DMS 273 treated with DMSO at 0.1 percent for 48 hours (cell line): ENCODE measurements around the gene RMI2.

Experiments
- DNase-seq: peaks from one replicate; lab custom pipeline; 2025; lab: John Stamatoyannopoulos, UW

Gene RMI2

DNA sequence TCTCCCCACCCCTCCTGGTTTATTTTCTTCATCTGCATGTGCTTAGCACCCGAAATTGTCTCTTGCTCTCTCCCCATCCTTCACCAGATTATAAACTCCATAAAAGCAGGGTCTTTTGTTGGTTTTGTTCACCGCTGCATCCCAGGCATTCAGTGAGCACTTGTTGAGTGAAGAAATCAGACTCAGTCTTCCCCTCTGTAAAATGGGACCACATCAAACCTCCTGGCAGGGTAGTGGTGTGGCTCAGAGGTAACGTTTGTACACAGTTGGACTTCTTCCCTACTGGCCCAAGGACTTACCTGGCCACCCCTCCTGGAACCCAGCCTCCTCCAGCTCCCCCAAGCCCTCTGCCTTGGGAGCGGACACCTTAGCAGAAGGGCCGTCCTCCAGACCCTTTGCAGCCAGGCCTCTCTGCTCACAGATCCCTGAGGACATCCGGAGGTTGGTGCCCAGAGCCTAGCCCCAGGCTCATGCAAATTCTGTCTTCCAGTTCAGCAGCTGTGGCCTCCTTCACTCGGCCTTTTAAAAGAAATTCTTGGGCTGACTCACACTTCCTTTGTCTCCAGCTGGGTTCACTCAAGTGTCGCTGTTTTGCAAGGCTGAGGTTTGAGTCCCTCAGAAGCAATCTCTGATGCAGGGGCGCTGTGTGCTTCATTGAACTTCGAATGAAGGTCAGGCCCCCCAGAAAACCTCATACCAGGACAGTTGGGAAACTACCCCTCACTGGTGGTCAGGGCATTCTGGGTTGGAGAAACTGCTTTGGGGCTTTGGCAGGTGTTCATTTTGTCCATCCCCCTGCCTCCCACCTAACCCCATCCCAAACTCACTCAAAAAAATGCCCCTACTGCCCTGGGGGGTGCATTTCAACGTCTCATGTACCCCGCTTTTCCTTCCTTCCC, 16.8 kb upstream of the RMI2 start:
- DNase-seq = no peak

DNA sequence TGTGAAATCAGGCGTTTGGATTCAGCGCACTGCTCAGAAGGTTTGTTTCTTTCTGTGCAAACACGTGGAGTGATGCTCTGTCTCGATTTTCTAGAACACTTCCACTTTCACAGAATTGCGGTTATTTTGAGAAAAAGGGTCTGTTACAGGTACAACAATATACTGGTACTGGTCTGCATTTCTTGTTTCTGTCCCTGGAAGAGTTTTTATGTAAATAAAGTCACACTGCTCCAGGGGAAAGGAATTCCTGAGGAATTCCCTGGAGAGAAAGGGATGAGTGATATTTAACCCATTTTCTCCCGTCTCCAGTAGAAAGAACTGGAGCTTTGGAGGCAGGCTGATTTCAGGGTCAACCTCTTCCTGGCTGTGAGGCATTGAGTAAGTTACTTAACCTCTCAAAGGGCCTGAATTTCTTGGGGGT, 16.2 kb upstream of the RMI2 start:
- no peak for DNase-seq

DNA sequence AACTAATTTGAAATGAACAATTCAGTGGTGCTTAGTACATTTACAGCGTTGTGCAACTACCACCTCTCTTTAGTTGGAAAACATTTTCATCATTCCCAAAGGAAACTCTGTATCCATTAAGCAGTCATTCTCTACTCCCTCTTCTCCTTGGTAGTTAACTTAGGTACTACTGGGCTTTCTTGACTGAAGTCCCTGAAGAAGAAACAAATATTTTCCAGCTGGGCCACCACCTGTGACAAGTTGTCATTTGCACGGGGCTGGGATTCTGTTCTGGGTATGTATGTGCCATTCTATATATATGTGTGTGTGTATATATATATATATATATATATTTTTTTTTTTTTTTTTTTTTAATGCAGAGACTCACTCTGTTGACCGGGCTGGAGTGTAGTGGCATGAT, 15.4 kb upstream of the RMI2 start:
- DNase-seq = no peak

DNA sequence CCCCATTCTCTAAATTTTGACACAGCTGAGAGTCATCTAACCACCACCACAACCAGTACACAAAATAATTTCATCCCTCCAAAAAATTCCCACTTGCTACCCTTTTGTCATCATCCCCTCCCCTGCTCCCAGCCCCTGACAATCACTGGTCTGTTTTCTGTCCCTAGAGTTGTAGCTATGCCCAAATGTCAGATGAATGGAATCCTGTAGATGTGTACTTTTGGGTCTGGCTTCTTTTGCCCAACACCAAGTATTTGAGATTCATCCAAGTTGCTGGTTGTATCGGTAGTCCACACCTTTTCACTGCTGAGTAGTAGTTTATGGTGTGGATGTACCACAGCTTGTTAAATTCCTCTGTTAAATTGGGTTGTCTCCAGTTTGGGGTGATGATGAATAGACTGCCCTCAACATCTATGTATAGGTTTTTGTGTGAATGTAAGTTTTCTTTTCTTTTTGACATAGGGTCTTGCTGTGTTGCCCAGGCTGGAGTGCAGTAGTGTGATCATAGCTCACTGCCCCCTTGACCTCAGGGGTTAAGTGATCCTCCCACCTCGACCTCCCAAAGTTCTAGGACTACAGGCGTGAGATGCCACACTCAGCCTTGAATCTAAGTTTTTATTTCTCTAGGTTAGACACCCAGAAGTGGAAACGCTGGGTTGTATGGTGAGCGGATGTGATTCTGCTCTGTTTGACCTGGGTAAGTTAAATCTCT, 14.6 kb upstream of the RMI2 start:
- DNase-seq = no peak

DNA sequence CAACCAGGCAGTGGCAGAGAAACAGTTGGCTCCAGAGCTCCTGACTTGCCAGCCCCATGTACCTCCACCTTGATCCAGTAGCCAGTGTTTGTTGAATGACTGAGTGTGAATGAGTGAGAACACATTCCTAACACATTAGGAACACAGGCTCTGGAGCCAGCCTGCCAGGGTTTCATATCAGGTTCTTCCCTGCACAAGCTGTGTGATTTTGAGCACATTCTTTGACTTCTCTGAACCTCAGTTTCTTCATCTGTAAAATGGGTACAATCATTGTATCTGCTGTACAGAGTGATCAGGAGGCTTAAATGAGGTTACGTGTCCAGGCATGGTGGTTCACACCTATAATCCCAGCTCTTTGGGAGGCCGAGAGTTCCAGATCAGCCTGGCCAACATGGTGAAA, 13.3 kb upstream of the RMI2 start:
- no peak for DNase-seq

DNA sequence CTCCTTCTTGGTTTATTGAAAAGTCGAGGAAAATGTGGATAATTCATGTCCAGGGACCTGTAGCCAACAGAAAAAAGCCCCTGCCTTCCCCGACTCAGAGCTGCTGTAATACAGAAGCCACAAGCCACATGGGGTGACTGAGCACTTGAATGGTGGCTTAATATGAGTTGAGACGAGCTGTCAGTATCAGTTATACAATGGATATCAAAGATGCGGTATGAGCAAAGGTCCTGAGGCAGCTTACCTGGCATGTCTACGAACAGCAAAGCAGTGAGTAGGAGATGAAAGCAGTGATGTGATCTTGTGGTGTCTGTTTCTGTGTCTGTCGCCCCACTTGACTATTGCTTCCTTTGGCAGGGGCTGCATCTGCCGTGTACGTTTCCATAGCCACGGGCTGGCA, 12.2 kb upstream of the RMI2 start:
- DNase-seq = no peak

DNA sequence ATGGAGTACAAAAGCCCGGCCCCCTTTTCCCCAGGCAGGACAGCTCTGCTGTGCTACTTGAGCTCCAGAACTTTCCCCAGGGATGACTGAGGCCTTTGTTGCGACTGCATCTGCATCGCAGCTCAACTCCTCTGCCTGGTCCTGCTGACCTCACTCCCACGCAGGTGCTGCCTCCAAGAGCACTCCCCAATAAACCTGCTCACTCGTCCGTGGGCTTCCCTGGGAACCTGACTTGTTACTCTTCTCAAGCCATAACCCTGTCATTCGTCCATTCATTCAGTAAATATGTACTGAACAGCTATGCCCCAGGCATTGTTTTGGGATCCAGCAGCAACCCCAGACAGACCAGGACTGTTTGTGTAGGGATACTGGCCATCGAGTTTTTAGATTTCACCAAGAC, 11.6 kb upstream of the RMI2 start:
- no peak for DNase-seq

DNA sequence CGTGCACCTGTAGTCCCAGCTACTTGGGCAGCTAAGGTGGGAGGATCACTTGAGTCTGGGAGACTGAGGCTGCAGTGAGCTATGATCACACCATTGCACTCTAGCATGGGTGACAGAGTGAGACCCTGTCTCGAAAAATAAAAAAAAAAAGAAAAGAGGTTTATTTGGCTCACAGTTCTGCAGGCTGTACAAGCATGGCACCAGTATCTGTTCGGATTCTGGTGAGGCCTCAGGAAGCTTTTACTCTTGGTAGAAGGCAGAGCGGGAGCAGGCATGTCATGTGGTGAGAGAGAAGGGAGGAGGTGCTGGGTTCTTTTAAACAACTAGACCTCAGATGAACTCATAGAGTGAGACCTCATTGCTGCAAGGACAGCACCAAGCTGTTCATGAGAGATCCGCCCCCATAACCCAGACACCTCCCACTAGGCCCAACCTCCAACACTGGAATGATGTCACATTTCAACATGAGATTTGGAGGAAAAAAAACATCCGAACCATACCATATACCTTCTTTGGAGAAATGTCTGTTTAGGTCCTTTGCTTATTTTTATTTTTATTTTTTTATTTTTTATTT, 10.3 kb upstream of the RMI2 start:
- no peak for DNase-seq

DNA sequence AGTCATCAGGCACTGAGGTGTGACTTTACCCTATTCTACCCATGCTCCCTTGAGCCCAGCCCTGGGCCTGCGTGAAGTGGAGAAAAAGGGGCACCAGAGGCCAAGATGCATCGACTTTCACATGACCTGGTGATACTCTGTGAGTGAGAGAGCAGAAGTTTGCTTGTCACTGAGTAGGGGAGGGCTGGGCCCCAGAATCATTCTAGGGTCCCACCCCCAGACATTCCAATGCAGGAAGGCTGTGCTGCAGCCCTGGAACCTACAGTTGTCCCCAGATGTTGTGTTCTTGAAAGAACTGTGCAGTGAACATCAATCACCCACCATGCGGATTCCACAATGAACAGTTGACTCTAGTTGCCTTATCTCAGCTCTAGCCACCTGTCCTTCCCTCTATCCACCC, 6.2 kb upstream of the RMI2 start:
- no peak for DNase-seq

DNA sequence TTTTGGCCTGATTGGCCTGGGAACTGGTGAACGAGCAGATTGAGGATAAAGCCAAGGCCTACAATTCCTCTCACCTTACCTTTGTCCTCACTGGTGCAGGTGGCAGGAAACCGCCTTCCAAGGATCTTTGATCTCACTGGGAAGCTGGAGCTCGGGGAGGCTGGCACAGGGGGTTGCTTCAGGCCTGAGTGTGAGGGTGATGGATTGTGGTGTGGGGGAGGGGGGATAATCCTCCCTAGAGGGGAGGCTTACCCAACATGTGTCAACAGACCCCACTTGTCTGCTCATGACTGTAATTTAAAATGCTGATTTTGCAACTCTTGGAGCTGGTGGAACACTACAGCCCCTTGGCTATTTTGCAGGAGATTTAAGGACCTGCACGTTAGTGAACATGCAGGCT, 4.5 kb upstream of the RMI2 start:
- DNase-seq = no peak

DNA sequence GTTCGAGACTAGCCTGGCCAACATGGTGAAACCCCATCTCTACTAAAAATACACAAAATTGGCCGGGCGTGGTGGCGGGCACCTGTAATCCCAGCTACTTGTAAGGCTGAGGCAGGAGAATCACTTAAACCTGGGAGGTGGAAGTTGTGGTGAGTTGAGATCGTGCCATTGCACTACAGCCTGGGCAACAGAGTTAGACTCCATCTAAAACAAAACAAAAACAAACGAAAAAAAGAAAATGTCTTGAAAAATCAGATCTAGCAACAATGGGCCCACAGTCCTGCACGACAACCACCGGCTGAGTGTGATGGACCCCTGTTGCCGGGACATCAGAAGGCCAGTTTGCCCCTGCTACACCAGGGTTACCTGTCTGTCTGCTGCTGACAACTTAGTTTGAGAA, 3.9 kb upstream of the RMI2 start:
- no peak for DNase-seq

DNA sequence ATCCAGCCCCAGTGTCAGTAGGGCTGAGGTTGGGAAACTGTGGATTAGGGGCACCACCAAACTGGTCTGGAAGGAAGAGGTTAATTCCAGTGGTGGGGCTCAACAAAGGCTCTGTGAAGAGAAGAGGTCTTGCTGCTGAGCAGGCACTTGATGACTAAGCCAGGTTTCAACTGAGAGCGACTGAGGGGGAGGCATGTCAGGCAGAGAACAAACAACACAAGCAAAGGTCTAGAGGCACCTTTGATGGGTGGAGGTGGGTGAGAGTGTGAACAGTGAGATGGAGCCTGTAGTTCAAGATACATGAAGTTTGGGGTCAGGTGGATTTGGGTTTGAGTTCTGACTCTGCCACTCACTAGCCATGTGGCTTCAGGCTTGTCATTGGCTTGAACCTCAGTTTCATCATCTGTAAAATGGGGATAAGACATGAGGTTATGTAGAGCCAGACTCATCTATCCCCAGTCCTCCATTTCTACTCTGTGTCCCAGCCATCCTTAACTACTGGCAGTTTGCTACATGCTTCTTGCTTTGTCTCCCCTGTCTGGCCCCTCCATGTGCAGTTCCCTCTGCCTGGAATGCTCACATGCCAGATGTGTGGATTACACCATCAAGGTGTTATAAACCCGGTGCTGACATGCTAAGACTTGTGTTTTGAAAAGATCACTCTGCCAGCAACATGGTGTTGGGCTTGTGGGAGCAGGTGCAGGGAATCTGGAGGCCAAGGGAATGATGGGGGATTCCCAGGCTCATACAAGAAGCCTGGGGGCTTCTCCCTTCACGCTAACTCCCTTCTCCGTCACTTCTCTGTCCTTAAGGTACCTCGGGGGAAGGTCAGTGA, 3.0 kb upstream of the RMI2 start:
- DNase-seq = no peak

DNA sequence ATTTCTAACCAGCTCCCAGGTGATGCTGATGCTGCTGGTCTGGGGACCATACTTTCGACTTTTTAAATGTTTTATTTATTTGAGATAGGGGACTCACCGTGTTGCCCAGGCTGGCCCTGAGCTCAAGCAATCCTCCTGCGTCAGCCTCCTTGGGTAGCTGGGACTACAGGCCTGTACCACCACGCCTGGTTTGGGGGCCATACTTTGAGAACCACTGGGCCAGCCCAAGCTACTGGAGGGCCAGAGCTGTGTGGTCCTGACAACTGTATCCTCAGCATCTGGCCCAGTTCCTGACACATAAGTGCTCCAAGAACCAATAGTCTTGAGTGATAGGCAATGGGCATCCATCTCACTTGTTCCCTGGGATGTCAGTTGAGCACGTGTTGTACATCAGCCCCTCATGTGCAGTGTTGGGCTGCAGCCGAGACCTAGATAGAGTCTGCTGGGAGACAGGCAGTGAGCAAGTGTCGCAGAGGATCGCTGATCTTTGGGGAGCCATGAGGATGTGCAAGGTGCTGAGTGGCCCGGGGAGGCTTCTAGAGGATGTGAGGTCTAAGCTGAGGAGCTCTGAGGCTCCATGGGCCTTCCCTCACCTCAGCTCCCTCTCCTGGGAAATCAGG, 1.6 kb downstream of the RMI2 start:
- no peak for DNase-seq

DNA sequence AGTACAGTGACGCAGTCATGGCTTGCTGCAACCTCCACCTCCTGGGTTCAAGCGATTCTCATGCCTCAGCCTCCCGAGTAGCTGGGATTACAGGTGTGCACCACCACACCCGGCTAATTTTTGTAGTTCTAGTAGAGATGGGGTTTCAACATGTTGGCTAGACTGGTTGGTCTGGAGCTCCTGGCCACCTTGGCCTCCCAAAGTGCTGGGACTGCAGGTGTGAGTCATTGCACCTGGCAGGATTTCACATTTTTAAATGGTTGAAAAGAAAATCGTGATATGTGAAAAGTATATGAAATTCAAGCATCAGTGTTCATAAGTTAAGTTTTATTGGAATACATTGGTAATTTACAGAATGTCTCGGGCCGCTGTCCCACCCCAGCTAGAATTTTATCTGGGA, 2.6 kb downstream of the RMI2 start:
- no peak for DNase-seq

DNA sequence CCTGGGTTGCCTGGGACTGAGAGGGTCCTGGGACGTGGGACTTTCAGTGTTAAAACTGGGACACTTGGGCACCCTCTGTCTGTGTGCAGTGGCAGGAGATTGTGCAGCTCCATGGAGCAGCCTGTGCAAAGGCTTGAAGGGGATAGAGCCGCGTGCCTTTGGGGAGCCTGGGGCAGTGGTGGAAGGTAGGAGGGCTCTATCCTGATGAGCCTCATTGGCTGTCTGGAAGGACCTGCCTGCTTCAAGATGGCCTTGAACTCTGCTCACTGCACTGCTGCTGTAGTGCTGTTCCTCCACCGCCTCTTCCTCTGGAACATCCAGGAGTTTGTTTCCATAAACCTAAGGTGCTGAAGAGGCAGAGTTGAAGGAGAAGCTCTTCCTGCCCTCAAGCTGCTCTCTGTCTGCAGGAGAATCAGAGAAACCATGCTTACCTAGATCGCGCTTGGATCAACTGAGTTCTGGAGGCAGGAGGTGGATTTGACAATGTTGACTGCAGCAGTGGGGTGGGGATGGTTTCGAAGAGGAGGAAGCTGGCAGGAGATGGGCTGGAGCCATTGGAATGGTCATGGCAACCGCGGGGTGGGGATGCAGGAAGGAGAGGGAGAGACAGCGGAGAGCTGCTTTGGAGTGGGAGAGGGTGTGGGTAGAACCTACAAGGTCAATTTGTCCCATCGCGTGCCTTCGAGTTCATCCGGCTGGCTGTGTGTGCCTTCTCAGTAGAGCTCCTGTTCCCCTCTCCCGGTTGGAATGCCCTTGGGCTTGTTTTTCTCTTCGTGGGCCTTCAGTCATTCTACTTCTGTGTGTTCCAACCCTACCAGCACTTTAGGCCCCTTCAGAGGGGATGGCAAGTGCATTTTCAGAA, 3.7 kb downstream of the RMI2 start:
- DNase-seq = no peak

DNA sequence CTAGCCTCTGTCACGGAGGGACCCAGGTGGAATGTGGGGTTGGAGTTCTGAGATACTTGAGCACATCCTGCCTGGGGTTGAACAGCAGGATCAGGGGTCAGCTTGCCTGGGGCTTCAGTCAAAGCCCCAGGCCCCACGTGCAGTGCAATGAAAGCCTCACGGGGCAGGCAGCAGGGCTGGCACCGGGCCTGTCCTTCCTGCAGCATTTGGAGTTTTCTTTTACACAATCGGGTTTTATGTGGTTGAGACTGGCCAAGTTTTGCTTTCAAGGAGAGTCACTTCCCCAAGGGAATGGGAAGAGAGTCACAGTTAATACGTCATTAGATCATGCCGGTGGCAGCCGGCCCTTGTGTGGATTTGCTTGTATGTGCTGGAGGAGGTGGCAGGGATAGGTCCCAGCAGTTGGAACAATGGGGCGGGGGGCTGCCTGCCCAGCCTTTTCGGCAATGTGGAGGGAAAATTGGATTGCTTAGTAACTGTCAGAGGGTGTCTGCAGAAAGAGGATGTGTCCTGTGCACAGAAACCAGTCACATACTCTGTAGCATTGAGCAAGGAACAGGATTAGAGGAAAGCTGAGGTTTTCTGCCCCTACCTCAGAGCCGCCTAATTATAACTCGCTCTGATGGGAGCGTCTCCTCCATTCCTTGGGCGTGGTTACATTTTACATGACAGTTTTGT, 4.5 kb downstream of the RMI2 start:
- no peak for DNase-seq

DNA sequence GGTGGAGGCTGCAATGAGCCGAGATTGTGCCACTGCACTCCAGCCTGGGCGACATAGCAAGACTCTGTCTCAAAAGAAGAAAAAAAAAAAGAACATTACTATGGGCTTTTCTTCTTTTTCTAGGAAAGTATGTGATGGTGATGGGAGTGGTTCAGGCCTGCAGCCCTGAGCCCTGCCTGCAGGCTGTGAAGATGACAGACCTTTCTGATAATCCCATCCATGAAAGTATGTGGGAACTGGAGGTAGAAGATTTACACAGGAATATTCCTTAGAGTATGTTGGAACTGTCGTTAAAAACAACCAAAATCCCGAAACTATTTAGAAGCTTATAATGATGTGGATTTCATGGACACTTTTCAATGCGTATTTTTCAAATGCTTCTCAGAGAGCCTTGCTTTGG, 5.3 kb downstream of the RMI2 start:
- DNase-seq = no peak

DNA sequence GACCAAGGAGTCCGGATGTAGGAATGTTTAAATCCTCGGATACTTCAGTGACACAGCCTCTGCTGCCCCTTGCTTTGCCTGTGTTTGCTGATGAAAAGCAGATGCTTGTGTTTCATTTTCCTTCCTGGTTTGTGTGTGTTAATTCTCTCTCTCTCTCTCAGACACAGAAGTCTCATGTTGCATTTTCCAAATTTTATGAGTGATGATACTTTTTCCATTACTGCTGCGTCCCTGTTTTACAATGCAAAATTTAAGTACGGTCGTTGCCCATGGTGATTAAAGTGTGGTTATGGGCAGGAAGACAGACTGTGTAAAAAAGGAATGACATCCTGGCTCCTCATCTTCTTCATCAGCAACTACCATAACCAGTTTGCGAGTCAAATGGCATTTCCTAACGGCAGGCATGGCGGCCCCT, 5.7 kb downstream of the RMI2 start:
- DNase-seq = no peak

DNA sequence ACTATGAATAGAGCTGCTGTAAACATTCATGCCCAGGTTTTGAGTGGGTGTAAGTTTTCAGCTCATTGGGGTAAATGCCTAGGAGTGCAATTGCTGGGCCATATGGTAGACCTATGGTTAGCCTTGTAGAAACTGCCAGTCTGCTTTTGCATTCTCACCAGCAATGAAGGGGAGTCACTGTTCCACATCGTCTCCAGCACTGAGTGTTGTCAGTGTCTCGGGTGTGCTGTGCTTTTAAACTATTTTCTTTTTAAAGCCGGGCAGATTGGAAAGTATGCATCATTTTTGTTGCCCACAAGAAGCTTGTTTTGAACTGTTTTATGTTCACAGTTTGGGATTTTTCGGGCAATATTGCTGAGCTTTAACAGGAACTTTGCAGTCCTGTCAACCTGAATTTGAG, 7.9 kb downstream of the RMI2 start:
- no peak for DNase-seq

DNA sequence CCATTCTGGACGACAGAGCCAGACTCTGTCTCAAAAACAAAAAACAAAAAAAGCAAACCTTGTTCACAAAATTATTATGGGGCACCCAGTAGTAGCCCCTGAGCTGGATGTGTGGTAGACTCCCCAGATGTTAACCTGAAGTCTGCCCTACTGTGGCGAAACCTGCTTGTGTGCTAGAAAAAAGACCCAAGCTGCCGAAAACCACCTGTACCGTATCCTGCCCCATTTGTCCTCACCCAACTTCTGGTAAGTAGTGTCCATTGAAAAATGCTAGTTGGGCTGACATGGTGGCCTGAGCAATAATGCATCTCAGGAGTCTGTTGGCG, 9.1 kb downstream of the RMI2 start:
- DNase-seq = no peak
